Progenitor cell of endocrine pancreas (in vitro differentiated cells): ENCODE results near the gene HERC3. TPM values are rescaled to one million over a fixed set of nuclear protein-coding genes. Genes with fewer than 3 reads are reported as not detected.

Source experiments
- DNase-seq: peaks from one replicate; pipeline ENCODE4 v3.0.0; 2021; ENCODE audit warnings: low spot score; ENCODE audit not compliant: unreplicated experiment
- H3K27ac Mint-ChIP-seq: 2 replicates; pipeline ENCODE4 v1.8.0; 2021; ENCODE audit warnings: mild to moderate bottlenecking, moderate library complexity, mixed read lengths
- H3K27me3 Mint-ChIP-seq: 2 replicates; pipeline ENCODE4 v1.8.0; 2021; ENCODE audit warnings: mixed read lengths
- H3K36me3 Mint-ChIP-seq: 2 replicates; pipeline ENCODE4 v1.8.0; 2022; ENCODE audit warnings: mixed read lengths; ENCODE audit not compliant: insufficient read depth
- H3K4me1 Mint-ChIP-seq: 2 replicates; pipeline ENCODE4 v1.8.0; 2021; ENCODE audit warnings: low read depth, mixed read lengths
- H3K4me3 Mint-ChIP-seq: 2 replicates; pipeline ENCODE4 v1.8.0; 2021; ENCODE audit warnings: low read depth, mild to moderate bottlenecking, moderate library complexity, mixed read lengths
- H3K9me3 Mint-ChIP-seq: 2 replicates; pipeline ENCODE4 v1.8.0; 2021; ENCODE audit warnings: low read depth, mixed read lengths
- CTCF ChIP-seq: fragments of 200-600 bp; sonication (generic); IDR thresholded peaks from one replicate; pipeline ENCODE4 v1.5.0; 2021; ENCODE audit warnings: antibody characterized with exemption, mild to moderate bottlenecking; ENCODE audit not compliant: unreplicated experiment
- total RNA-seq: library from RNA; stranded (reverse); gene quantifications from 2 replicates; pipeline ENCODE4 v1.2.1, GENCODE V29; 2021

The HERC3 gene
- total RNA-seq, 1 donor from 2014 or later, result 7.1 TPM

GRCh38 chr4:88659890-88660208, 67.6 kb downstream of the HERC3 start:
- H3K36me3 Mint-ChIP-seq, result peaks cover 7% of the 10 kb centered on the region
- no peaks in the 10 kb centered on the region for H3K9me3 Mint-ChIP-seq
- no peaks in the 10 kb centered on the region for H3K27me3 Mint-ChIP-seq
- peaks cover 12% of the 10 kb centered on the region for H3K4me1 Mint-ChIP-seq
- H3K27ac Mint-ChIP-seq, result no peak overlapping the region
- DNase-seq, result no peak
- H3K4me3 Mint-ChIP-seq, result no peak overlapping the region
- TF ChIP-seq CTCF, result no peak

- no peak for DNase-seq
- H3K4me3 Mint-ChIP-seq, result no peak overlapping the region
- H3K27ac Mint-ChIP-seq, result peak overlapping the region; percentile 46
- peaks cover 5% of the 10 kb centered on the region for H3K36me3 Mint-ChIP-seq
- no peaks in the 10 kb centered on the region for H3K9me3 Mint-ChIP-seq
- no peak for TF ChIP-seq CTCF
- no peaks in the 10 kb centered on the region for H3K27me3 Mint-ChIP-seq
- H3K4me1 Mint-ChIP-seq, result peaks cover 12% of the 10 kb centered on the region
Measured at GRCh38 chr4:88660446-88661294, 68.4 kb downstream of the HERC3 start.

GRCh38 chr4:88661739-88662138, 69.5 kb downstream of the HERC3 start:
- Mint-ChIP-seq H3K4me3 (no peak overlapping the region), H3K27ac (no peak overlapping the region), H3K9me3 (no peaks in the 10 kb centered on the region), H3K27me3 (no peaks in the 10 kb centered on the region), H3K4me1 (peaks cover 12% of the 10 kb centered on the region), H3K36me3 (no peaks in the 10 kb centered on the region)
- TF ChIP-seq CTCF, result no peak
- DNase-seq, result no peak

- peaks cover 8% of the 10 kb centered on the region for H3K4me1 Mint-ChIP-seq
- H3K27me3 Mint-ChIP-seq, result no peaks in the 10 kb centered on the region
- H3K4me3 Mint-ChIP-seq, result no peak overlapping the region
- H3K36me3 Mint-ChIP-seq, result no peaks in the 10 kb centered on the region
- no peaks in the 10 kb centered on the region for H3K9me3 Mint-ChIP-seq
- no peak for DNase-seq
- peak; percentile 73 for TF ChIP-seq CTCF
- H3K27ac Mint-ChIP-seq, result no peak overlapping the region
Measured at GRCh38 chr4:88672987-88673386, 80.7 kb downstream of the HERC3 start.

GRCh38 chr4:88673886-88674285, 81.6 kb downstream of the HERC3 start:
- no peak for DNase-seq
- Mint-ChIP-seq H3K4me1 (peaks cover 8% of the 10 kb centered on the region), H3K4me3 (no peak overlapping the region), H3K27ac (no peak overlapping the region), H3K36me3 (no peaks in the 10 kb centered on the region), H3K9me3 (no peaks in the 10 kb centered on the region), H3K27me3 (no peaks in the 10 kb centered on the region)
- TF ChIP-seq CTCF, result no peak
